GM21390 (cell line): Measurements from ENCODE around the gene AARS2.
"Not testable (repeated sequence)": the region's sequence is repeated elsewhere in the genome, so short reads cannot be mapped to it uniquely, and the experiment has no call there.

ENCODE experiments used
- ATAC-seq: cut with Tn5 transposase; IDR thresholded peaks from one replicate; pipeline ENCODE4 v1.9.1; 2021; ENCODE audit not compliant: unreplicated experiment

The AARS2 gene

GRCh38 chr6:44312901-44313788 lies at the start of gene AARS2:
TSS of gene AARS2 (minus strand) at chr6:44313347. CDS start at chr6:44313323, 24 bp downstream.
- ATAC-seq, result peak; percentile 94

- no peak for ATAC-seq
These were observed 48.8 kb upstream of the AARS2 start for GRCh38 chr6:44361947-44362346.

GRCh38 chr6:44359973-44360372 lies 46.8 kb upstream of the AARS2 start:
- ATAC-seq, result no peak

GRCh38 chr6:44356487-44356886 lies 43.3 kb upstream of the AARS2 start:
- no peak for ATAC-seq

GRCh38 chr6:44355640-44356039 lies 42.5 kb upstream of the AARS2 start:
- no peak for ATAC-seq

- no peak for ATAC-seq
These were observed 40.2 kb upstream of the AARS2 start for GRCh38 chr6:44353336-44353735.

GRCh38 chr6:44352259-44352658 lies 39.1 kb upstream of the AARS2 start:
- ATAC-seq, result no peak

GRCh38 chr6:44350650-44350994 lies 37.5 kb upstream of the AARS2 start:
- ATAC-seq, result not testable (repeated sequence)

GRCh38 chr6:44349904-44350649 lies 36.9 kb upstream of the AARS2 start:
- ATAC-seq, result no peak

- not testable (repeated sequence) for ATAC-seq
These were observed 33.7 kb upstream of the AARS2 start for GRCh38 chr6:44346818-44347217.

GRCh38 chr6:44342489-44342888 lies 29.3 kb upstream of the AARS2 start, which contains the start of gene SPATS1:
TSS of gene SPATS1 (plus strand) at chr6:44342650. CDS start at chr6:44343096, 446 bp downstream.
- ATAC-seq, result no peak

GRCh38 chr6:44342052-44342451 lies 28.9 kb upstream of the AARS2 start:
- ATAC-seq, result no peak

GRCh38 chr6:44341095-44341890 lies 28.1 kb upstream of the AARS2 start:
- ATAC-seq, result no peak

- ATAC-seq, result no peak
These were observed 26.8 kb upstream of the AARS2 start for GRCh38 chr6:44339763-44340625.

GRCh38 chr6:44339301-44339700 lies 26.2 kb upstream of the AARS2 start:
- ATAC-seq, result no peak

- no peak for ATAC-seq
These were observed 25.3 kb upstream of the AARS2 start for GRCh38 chr6:44338228-44339122.

- ATAC-seq, result no peak
These were observed 22.5 kb upstream of the AARS2 start for GRCh38 chr6:44335631-44336030.

GRCh38 chr6:44333942-44334341 lies 20.8 kb upstream of the AARS2 start:
- ATAC-seq, result no peak

GRCh38 chr6:44333273-44333919 lies 20.2 kb upstream of the AARS2 start:
- no peak for ATAC-seq
